HepG2 (cell line): Measurements from ENCODE around the gene APOD. TPM values are rescaled to one million over a fixed set of nuclear protein-coding genes. Genes with fewer than 3 reads are reported as not detected.
A peak's percentile ranks its signal among the peaks of the same experiment; 100 is the strongest.

Source experiments
- ATAC-seq: fragments of 200-7000 bp; cut with Tn5 transposase; 3 replicates; pipeline ENCODE4 v1.9.1; 2020; ENCODE audit warnings: mild to moderate bottlenecking, moderate library complexity
- BruUV-seq: library from RNA; stranded (reverse); fragments of 400-500 nt; replicated peaks from 2 replicates; lab custom pipeline; 2021; lab: Mats Ljungman, UMichigan
- CTCF ChIA-PET: fragments of 300-600 bp; formaldehyde crosslinking; extraction: SDS; loops from one replicate; lab custom pipeline; 2021; ENCODE audit warnings: low total read pairs, inconsistent platforms, low intra/inter-chr PET ratio; lab: Yijun Ruan, JAX
- POLR2A ChIA-PET: fragments of 350-600 bp; sonication (Branson Sonifier 250); formaldehyde crosslinking; loops from one replicate; lab custom pipeline; 2020; ENCODE audit warnings: antibody characterized with exemption, inconsistent platforms; lab: Yijun Ruan, JAX
- DNase-seq: peaks from one replicate; pipeline ENCODE4 v3.0.0-alpha.2; 2015; ENCODE audit warnings: low spot score
- FAIRE-seq: peaks from 3 replicates; lab custom pipeline; 2011; peaks lifted over from hg19 to GRCh38; lab: Jason Lieb, UNC
- H2AFZ ChIP-seq: one replicate; pipeline ENCODE4 v1.6.1; 2011; ENCODE audit warnings: low read length, inconsistent platforms
- H3K27ac ChIP-seq: fragments of 300-600 bp; 3 replicates; pipeline ENCODE4 v1.8.0; 2011; ENCODE audit warnings: mixed run types, mild to moderate bottlenecking, mixed read lengths, low read length, inconsistent platforms; ENCODE audit not compliant: insufficient read depth; ENCODE audit errors: extremely low read length
- H3K27me3 ChIP-seq, 2 experiments: fragments of 200-600 bp in 1 of 2; 2 replicates in 1 of 2; 3 replicates in 1 of 2; pipeline versions ENCODE4 v1.6.0 to v1.8.0; 2011; ENCODE audit warnings: low read length in 2 of 2, mild to moderate bottlenecking in 2 of 2, moderate library complexity in 2 of 2, inconsistent platforms in 1 of 2; ENCODE audit not compliant: insufficient read depth in 2 of 2, control insufficient read depth in 1 of 2
- H3K36me3 ChIP-seq, 2 experiments: fragments of 200-600 bp in 1 of 2; replicated peaks in 1 of 2; 2 replicates in 1 of 2; 3 replicates in 1 of 2; pipeline versions ENCODE4 v1.5.1 to v1.8.0; 2011; ENCODE audit warnings: low read length in 2 of 2, inconsistent platforms in 1 of 2; ENCODE audit not compliant: insufficient read depth in 2 of 2, control insufficient read depth in 1 of 2
- H3K4me1 ChIP-seq: 2 replicates; pipeline ENCODE4 v1.5.1; 2012; ENCODE audit warnings: low read length, inconsistent platforms; ENCODE audit not compliant: insufficient read depth
- H3K4me2 ChIP-seq: 2 replicates; pipeline ENCODE4 v1.6.0; 2011; ENCODE audit warnings: low read depth, low read length, inconsistent platforms
- H3K4me3 ChIP-seq, 3 experiments: fragments of 200-600 bp in 1 of 3; sonication (generic), shearing (Covaris generic) in 1 of 3; replicated peaks in 1 of 3; 2 replicates each; pipeline ENCODE4 v1.5.1; 2011 to 2016; ENCODE audit warnings: low read length in 3 of 3, inconsistent platforms in 2 of 3, low read depth in 2 of 3, mild to moderate bottlenecking in 2 of 3, control low read depth in 1 of 3, mixed read lengths in 1 of 3; ENCODE audit not compliant: insufficient read depth in 1 of 3
- H3K79me2 ChIP-seq: one replicate; pipeline ENCODE4 v1.6.1; 2011; ENCODE audit warnings: low read length, inconsistent platforms; ENCODE audit not compliant: insufficient read depth
- H3K9ac ChIP-seq: 2 replicates; pipeline ENCODE4 v1.6.0; 2011; ENCODE audit warnings: mild to moderate bottlenecking, low read depth, low read length, inconsistent platforms; ENCODE audit not compliant: insufficient read depth
- H3K9me3 ChIP-seq: 2 replicates; pipeline ENCODE4 v1.5.1; 2012; ENCODE audit warnings: mild to moderate bottlenecking, low read length
- H4K20me1 ChIP-seq: 2 replicates; pipeline ENCODE4 v1.6.0; 2011; ENCODE audit warnings: inconsistent platforms, mild to moderate bottlenecking, low read length, moderate library complexity; ENCODE audit not compliant: insufficient read depth
- CTCF ChIP-seq: sonication (generic); formaldehyde crosslinking; IDR thresholded peaks from 2 replicates; pipeline ENCODE4 v1.5.0; 2020; ENCODE audit warnings: mild to moderate bottlenecking, missing genetic modification reagents, moderate library complexity
- NFYB ChIP-seq: sonication (generic); formaldehyde crosslinking; IDR thresholded peaks from 2 replicates; pipeline ENCODE4 v1.4.0; 2020; ENCODE audit warnings: missing genetic modification reagents
- NRL ChIP-seq: sonication (generic); formaldehyde crosslinking; IDR thresholded peaks from 2 replicates; pipeline ENCODE4 v1.5.0; 2020; ENCODE audit warnings: missing genetic modification reagents, mild to moderate bottlenecking, moderate library complexity, borderline replicate concordance
- PRPF4 ChIP-seq: fragments of 200-400 bp; formaldehyde crosslinking; IDR thresholded peaks from 2 replicates; pipeline ENCODE4 v1.6.1; 2016; ENCODE audit warnings: low read length, low read depth; ENCODE audit not compliant: poor library complexity, severe bottlenecking
- RAD21 ChIP-seq: fragments of 450-650 bp; formaldehyde crosslinking; IDR thresholded peaks from 2 replicates; pipeline ENCODE4 v1.5.0; 2020; ENCODE audit warnings: mild to moderate bottlenecking
- ZFP90 ChIP-seq: sonication (generic); formaldehyde crosslinking; IDR thresholded peaks from 2 replicates; pipeline ENCODE4 v1.8.0; 2022; ENCODE audit warnings: missing genetic modification reagents, mild to moderate bottlenecking, inconsistent platforms, borderline replicate concordance
- ZFYVE20 ChIP-seq: sonication (generic); formaldehyde crosslinking; IDR thresholded peaks from 2 replicates; pipeline ENCODE4 v1.8.0; 2023; ENCODE audit warnings: low read depth, mild to moderate bottlenecking, moderate library complexity, missing genetic modification reagents, borderline replicate concordance
- ZNF343 ChIP-seq: sonication (generic); formaldehyde crosslinking; IDR thresholded peaks from 2 replicates; pipeline ENCODE4 v1.4.0; 2020; ENCODE audit warnings: mild to moderate bottlenecking, missing genetic modification reagents
- ZNF350 ChIP-seq: sonication (generic); formaldehyde crosslinking; IDR thresholded peaks from 2 replicates; pipeline ENCODE4 v1.4.0; 2020; ENCODE audit warnings: mild to moderate bottlenecking, low read depth, missing genetic modification reagents, borderline replicate concordance
- ZNF775 ChIP-seq: sonication (generic); formaldehyde crosslinking; IDR thresholded peaks from 2 replicates; pipeline ENCODE4 v1.4.0; 2020; ENCODE audit warnings: missing genetic modification reagents, mild to moderate bottlenecking, moderate library complexity, borderline replicate concordance
- ZNF788 ChIP-seq: sonication (generic); formaldehyde crosslinking; IDR thresholded peaks from 2 replicates; pipeline ENCODE4 v1.5.0; 2020; ENCODE audit warnings: mild to moderate bottlenecking, missing genetic modification reagents, borderline replicate concordance
- WGBS: methylation state at CpG from one replicate; pipeline ENCODE4 v1.1.6; 2017; ENCODE audit warnings: low lambda C conversion rate; 5-methylcytosine and 5-hydroxymethylcytosine counted together
- in situ Hi-C: cut with HindIII; loops from 2 replicates; pipeline ENCODE4 v1.10.0; 2017; ENCODE audit warnings: low pct_unique_long_range_greater_than_20kb; ENCODE audit not compliant: extremely low pct_ligation_motif_present
- intact Hi-C: fragments of 100-400 bp; cut with micrococcal nuclease; formaldehyde crosslinking; loops from one replicate; pipeline ENCODE4 v1.10.0; 2022; ENCODE audit not compliant: unreplicated experiment
- polyA plus RNA-seq, 8 experiments: library from polyadenylated mRNA; depleted of rRNA in 3 of 8; stranded (reverse) in 7 of 8; unstranded in 1 of 8; fragments of >200 nt; fragmentation: Illumina TruSeq in 4 of 8; extraction: Trizol in 4 of 8; gene quantifications; 2 replicates each; pipeline versions ENCODE4 v1.2.1 to v1.2.3, GENCODE V29; 2011 to 2016; ENCODE audit warnings: low read depth in 4 of 8, missing spikeins in 1 of 8, mixed read lengths in 1 of 8; ENCODE audit not compliant: insufficient read depth in 1 of 8
- total RNA-seq, 5 experiments: library from RNA; depleted of rRNA; stranded (reverse); fragments of >200 nt; fragmentation: Illumina TruSeq; extraction: Trizol; gene quantifications; 2 replicates each; pipeline ENCODE4 v1.2.3, GENCODE V29; 2016; ENCODE audit warnings: low read depth in 1 of 5

Gene APOD
- total and polyA plus RNA-seq, 2 of the 13 experiments (the other 11 are each of a cell fraction or from before 2014, with no cell fraction given): not detected

- TF ChIP-seq CTCF (CRISPR knock-in tag) (peak; percentile 53), PRPF4 (no peak), ZNF343 (no peak), ZFYVE20 (CRISPR knock-in tag) (no peak), RAD21 (CRISPR knock-in tag) (0 out of 2 replicates have a peak, but pooled peaks have one; percentile 12), NRL (CRISPR knock-in tag) (no peak), ZNF788 (no peak), ZFP90 (CRISPR knock-in tag) (no peak)
Measured at GRCh38 chr3:195566797-195567196, 16.9 kb downstream of the APOD start (continued).

- ATAC-seq: no peak
- Histone ChIP-seq H3K4me3 (no peak overlapping the region), H4K20me1 (no peaks in the 10 kb centered on the region), H3K4me2 (peak overlapping the region; percentile 49), H2AFZ (no peak overlapping the region), H3K4me1 (0 out of 2 replicates have a peak, but pooled peaks cover 5% of the 10 kb centered on the region), H3K27me3 (no peaks in the 10 kb centered on the region; a peak in 1 of 5 replicates), H3K36me3 (no peaks in the 10 kb centered on the region), H3K9me3 (no peaks in the 10 kb centered on the region), H3K9ac (no peak overlapping the region)
- CTCF ChIA-PET: no interaction called here
- POLR2A ChIA-PET: no interaction called here
- WGBS: 43% methylated on average over 7 of the region's 7 CpGs
- in situ Hi-C loops: no loop called here
- no peak for DNase-seq
- TF ChIP-seq NFYB (CRISPR knock-in tag) (peak; percentile 66; the same call in 1 of the 2 replicates), ZNF775 (CRISPR knock-in tag) (no peak), ZNF350 (CRISPR knock-in tag) (no peak)
- TF ChIP-seq, all 625 proteins: peak for 1
- Histone ChIP-seq H3K79me2 (no peaks in the 10 kb centered on the region), H3K27ac (no peak overlapping the region)
- FAIRE-seq: no peak
- intact Hi-C loops: loop anchor here (1.0 to 2.0 kb wide), 2 partner anchors 14 to 15 kb away; no protein-coding TSS in a partner anchor
- BruUV-seq: no TSS peak
Measured at GRCh38 chr3:195565716-195566115, 18.0 kb downstream of the APOD start.
